ENCODE results near the gene RAPGEF2. TPM values are rescaled to one million over a fixed set of nuclear protein-coding genes. Genes with fewer than 3 reads are reported as not detected.
"Not testable (repeated sequence)": the region's sequence is repeated elsewhere in the genome, so short reads cannot be mapped to it uniquely, and the experiment has no call there.

RAPGEF2 gene
- total RNA-seq, 1 donor from 2014 or later, result 34.8 TPM

DNA sequence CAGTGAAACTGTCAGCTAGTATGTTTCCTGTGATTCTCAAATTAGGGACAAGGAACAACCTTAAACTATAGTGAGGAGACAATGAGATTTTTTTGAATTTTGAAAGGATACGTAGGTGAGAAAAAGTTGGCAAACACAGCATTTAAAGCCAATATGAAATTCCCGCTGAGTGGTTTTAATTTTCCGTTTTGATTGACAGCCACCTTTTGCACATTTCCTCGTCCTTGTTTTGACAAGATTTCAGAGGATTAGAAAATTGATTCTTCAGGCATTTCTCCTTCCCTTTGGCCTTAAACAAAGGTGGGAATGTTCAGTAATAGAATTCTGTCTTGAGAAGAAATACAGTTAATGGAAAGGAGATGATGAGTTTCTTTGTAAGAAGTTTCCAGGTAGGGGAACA, 52.2 kb downstream of the RAPGEF2 start:
- intact Hi-C loops (cut with micrococcal nuclease), result no loop called here

DNA sequence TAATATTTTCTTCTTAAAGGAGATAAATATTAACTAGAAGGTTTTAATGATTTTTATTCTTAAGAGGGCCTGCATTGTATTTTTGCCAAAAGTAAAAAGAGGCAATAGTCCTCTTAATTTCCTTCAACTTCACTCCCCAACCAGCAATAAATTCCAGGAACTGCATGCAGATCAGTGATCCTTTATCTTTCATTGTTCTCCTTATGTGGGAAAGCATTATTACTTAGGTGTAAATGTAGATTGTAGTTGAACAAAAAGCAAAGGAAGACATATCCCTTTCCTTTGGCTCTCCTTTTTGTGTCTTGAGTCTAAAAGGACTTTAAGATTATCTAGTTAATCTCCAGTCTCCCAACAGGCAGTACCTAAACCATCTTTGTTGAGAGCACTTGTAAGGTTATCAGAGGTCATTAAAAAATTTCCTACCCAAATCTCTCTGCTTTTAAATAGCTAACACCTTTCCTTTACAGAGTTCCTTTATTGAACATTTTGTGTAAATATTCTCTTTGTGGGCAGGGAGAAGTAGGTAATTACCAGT, 55.3 kb downstream of the RAPGEF2 start:
- intact Hi-C loops (cut with micrococcal nuclease), result no loop called here

DNA sequence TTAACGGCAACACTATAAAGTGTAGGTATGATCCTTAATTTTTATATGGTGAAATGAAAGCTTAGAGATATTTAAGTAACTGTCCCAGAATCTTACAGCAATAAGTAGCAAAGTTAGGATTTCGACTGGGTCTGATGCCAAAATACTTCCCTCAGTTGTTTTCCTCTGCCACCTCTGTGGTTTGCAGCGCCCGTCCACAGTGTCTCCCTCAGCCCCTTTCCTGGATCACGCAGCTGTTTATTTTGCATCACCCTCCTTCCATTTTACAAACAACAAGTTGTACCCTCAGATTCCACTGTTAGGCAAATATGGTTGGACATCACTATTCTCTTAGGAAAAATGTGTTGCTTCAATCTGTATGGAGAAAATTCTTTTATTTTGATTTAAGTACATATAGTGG, 56.1 kb downstream of the RAPGEF2 start:
- intact Hi-C loops (cut with micrococcal nuclease), result no loop called here

DNA sequence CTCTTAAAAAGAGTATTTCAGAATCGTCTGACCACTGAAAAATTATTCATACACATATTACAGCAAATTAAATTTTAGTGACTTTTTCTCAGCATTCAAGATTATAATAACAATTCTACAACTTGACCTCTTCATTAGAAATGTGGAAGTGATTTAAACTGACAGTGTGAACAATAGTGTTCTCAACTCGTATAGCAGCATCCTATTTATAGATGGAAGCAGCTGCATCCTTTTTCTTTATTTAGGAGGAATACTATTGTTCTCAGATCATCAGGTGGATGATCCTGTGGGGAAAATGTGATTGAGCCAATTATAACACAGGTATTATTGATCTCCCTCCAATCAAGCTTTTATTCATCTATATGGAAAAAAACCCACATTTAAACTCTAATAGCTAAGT, 56.7 kb downstream of the RAPGEF2 start:
- intact Hi-C loops (cut with micrococcal nuclease), result no loop called here

DNA sequence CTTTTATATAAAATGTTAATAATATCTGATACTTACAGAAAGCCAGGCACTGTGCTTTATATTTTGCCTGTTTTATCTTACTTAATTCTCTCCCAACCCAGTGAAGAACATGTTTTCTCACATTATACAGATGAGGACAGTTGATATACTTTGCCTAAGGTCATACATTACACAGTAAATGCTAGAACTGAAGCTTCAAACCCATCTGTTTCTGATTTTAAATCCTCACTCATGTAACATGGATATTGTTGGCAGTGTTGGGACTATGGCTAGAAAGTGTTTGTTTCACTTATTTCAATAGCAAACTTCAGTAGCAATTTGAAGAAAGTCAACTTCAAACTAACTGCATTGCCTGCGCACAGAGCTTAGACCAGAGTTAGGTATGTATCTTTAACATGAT, 57.4 kb downstream of the RAPGEF2 start:
- intact Hi-C loops (cut with micrococcal nuclease), result no loop called here

DNA sequence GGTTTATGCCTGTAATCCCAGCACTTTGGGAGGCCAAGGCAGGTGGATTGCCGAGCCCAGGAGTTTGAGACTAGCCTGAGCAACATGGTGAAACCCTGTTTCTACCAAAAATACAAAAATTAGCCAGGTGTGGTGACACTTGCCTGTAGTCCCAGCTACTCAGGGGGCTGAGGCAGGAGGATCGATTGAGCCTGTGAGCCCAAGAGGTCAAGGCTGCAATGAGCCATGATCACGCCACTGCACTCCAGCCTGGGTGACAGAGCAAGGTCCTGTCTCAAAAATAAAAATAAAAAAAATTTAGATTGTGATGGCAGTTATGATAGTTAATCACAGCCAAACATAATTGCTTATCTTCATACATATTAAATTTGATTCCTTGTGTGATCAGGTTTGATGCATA, 58.6 kb downstream of the RAPGEF2 start:
- intact Hi-C loops (cut with micrococcal nuclease), result not testable (repeated sequence)

DNA sequence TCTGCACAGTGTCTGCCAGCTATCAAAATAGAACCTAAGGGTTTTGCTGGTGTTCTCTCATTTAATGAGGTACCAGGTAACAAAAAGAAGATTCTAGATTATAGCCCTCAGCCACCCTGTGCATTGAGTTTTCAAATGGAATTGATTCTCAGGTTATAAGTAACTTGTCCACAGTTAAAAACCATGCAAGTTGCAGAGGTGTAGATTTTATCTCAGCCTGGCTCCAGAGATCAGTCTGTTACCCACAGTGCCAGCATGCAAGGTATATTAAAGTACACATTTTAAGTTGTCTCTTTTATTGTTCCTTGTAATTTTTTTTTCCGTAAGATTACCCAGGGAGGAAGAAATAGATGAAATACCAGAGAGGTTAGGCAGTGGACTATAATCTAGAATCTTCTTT, 59.7 kb downstream of the RAPGEF2 start:
- intact Hi-C loops (cut with micrococcal nuclease), result no loop called here

DNA sequence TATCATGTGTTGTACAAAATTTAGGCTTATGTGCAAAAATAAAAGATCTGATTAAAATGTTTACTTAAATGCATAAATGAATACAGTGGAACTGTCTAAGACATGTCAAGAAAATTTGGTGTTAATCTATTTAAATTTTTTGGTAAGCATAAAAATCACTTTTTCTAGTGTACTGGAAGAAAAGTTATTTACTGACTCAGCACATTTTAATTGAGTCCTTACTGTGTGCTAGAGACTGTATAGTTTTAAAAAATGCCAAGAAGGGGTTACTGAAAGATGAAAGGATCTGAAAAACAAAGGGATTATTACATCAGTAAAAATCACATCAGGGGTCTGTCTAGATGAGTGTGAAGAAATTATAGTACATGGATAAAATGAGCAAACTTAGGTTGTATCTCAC, 60.6 kb downstream of the RAPGEF2 start:
- intact Hi-C loops (cut with micrococcal nuclease), result no loop called here

DNA sequence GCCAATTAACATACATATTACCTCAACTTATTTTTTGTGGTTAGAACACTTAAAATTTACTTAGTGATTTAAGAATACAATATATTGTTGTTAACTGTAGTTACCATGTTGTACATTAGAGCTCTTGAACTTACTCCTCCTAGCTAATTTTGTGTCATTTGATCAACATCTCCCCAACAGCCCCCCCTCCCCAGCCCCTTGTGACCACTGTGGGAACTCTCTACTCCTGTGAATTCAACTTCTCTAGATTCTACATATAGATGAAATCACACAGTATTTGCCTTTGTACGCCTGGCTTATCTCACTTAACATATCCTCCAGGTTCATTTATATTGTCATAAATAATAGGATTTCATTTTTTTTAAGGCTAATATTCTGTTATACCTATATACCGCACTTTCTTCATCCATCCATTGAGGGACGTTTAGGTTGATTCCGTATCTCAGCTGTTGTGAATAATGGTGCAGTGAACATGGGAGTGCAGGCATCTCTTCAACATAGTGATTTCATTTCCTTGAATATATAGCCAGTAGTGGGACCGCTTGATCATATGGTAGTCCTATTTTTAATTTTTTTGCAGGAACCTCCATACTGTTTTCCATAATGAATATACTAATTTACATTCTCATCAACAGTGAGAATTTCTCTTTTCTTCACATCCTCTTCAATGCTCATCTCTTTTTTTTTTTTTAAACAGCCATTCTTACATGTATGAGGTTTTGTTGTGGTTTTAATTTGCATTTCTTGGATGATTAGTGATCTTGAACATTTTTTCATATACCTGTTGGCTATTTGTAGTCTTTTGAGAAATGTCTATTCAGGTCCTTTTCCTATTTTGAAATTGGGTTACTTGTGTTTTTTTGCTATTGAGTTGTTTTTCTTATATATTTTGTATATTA, 66.8 kb downstream of the RAPGEF2 start:
- intact Hi-C loops (cut with micrococcal nuclease), result loop anchor here (10.0 kb wide), 1 partner anchor 915 kb away; no protein-coding TSS in a partner anchor

DNA sequence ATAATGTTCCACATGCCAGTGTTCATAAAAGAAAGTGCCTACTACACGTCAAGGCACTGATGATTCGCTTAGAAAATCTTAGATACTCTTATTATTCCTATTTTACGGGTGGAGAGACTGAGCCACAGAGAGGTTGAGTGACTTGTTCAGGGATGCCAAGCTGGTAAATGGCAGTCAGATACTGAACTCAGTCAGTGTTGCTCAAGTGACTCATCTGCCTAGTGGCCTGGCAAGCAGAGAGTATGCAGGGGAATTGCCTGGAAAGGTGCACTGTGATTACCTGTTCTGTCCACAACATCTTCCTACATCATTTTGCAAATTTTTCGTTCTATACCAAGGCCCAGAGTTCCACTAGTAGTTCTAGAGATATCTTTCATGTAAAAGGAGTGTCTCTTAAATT, 68.4 kb downstream of the RAPGEF2 start:
- intact Hi-C loops (cut with micrococcal nuclease), result loop anchor here (10.0 kb wide), 1 partner anchor 916 kb away; no protein-coding TSS in a partner anchor

DNA sequence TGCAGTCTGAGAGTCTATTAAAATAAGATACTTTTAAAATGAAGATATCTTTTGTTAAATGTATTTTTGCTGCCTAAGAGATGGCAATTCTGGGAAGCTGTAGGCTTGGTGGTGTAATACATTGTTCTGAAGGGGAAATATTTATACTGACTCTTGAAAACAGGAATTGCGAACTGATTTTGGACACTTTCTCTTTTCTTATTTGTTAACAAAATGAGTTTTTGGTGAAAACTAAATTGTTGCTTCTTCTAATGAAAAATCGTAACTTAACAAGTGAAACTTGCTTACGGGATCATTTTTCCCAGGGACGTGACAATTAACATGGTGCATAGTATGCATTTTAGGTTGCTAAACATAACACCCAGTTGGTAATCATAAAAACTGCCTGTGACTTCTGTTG, 71.0 kb downstream of the RAPGEF2 start:
- intact Hi-C loops (cut with micrococcal nuclease), result loop anchor here (2.0 to 10.0 kb wide), 2 partner anchors 273 to 919 kb away; no protein-coding TSS in a partner anchor

DNA sequence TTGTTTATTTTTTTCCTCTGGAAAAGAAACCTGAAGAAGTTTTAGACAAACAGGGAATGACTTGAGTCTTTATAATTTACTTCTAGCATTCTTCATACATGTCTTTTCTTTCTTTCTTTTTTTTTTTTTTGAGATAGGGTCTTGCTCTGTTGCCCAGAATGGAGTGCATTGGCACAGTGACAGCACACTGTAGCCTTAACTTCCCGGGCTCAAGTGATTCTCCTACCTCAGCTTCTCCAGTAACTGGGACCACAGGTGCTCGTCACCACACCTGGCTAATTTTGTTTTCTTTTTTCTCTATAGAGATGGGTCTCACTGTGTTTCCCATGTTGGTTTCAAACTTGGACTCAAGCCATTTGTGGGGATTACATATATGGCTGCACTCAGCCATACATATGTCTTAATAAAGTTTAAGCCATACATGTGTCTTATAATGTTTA, 71.8 kb downstream of the RAPGEF2 start:
- intact Hi-C loops (cut with micrococcal nuclease), result loop anchor here (1.0 to 10.0 kb wide), 10 partner anchors 29 to 920 kb away; partner anchors contain the start of genes ETFDH and PPID

DNA sequence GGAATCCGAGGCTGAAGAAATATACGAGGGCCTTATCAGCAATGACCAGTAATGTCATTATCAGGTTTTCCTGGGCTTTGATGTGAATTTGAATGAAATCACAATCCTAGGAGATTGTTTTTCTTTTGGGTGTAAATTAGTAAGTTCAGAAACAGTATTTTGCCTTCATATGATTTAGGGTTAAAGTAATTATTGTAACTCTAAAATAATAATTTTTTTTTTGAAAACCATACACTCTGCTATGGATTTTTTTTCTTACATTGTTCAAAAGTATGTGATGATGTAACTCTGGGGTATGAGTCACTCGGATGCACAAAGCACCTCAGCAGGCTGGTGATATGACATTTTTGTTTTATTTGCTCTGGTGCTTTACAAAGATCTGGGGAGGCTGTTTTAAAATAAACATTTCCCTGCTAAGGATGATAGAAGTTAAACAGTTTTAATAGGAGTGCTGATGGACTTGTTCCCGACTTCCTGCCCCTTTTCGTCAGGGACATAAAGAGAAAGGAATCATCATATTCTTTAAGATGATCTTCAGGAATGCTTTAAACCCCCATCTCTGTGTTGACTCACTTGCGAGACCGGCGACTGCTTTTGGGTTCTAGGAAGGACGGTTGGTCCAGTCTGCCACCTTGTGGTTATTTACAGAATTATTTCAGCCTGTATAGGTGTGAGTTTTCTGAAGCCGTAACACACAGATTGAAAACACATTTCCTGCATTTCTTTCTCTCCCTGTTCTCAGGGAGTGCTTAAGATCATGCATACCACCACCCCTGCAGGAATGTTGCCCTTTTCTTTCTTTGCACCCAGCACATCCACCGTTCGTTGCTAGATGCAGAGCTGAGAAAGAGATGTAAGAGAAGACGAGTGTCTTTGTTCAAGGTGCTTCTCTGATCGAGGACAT, 72.5 kb downstream of the RAPGEF2 start:
- intact Hi-C loops (cut with micrococcal nuclease), result loop anchor here (1.0 to 10.0 kb wide), 10 partner anchors 28 to 921 kb away; partner anchors contain the start of genes ETFDH and PPID

DNA sequence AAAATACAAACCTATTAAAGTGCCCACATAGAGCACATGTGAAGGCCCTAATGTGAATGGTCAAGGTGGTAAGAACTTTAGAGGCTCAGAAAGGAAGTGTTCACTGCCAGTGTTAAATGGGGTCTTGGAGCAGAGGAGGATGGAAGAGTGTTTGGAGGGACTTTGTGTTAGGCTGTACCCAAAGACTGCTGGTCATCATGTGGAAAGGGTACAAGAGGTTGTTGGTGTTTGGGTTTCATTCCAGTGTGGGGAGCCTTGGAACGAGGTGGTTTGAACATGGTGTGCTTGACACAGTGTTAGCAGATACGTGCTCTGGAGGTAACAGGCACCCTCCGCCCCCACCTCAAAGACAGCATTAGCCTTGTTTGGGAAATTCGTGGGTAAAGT, 73.1 kb downstream of the RAPGEF2 start:
- intact Hi-C loops (cut with micrococcal nuclease), result loop anchor here (1.0 to 10.0 kb wide), 10 partner anchors 27 to 921 kb away; partner anchors contain the start of genes ETFDH and PPID

DNA sequence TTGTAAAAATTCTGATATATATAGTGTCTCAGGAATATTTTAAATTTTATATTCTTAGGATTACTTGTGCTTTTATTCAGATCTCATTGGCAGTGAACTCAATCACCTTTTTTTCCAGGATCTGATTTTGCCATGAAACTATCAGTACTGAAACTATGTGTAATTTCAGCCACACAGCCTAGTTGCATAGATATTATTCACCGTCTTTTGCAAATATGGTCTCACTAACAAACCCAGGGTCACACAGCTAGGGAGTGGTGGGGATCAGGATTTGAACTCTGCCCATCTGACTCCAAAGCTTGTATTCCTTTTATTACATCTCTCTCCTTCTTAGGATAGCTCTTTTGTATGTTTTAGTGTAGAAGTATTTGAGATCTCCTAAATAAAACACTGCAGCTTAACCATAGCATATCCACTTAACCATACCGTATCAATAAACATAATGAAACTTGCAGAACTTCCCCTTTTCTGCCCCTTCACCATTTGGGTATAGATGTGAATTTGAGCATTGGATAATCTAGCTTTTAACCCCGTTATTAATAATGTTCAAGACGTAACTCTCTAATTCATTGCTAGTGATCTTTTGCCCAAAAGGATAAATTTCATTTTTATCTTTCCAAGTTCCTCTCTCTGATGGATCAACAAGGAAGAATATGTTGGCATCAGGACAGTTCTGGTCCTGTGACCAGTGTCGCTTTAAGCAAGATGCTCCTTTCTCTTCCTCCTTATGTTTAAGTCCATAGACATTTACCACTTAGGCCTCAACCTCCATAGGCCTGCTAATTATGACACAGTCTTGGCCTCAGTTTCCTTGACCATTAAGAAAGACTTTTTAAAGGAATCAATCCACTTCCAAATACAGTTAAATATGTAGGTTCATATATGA, 74.6 kb downstream of the RAPGEF2 start:
- intact Hi-C loops (cut with micrococcal nuclease), result loop anchor here (10.0 kb wide), 1 partner anchor 923 kb away; no protein-coding TSS in a partner anchor

DNA sequence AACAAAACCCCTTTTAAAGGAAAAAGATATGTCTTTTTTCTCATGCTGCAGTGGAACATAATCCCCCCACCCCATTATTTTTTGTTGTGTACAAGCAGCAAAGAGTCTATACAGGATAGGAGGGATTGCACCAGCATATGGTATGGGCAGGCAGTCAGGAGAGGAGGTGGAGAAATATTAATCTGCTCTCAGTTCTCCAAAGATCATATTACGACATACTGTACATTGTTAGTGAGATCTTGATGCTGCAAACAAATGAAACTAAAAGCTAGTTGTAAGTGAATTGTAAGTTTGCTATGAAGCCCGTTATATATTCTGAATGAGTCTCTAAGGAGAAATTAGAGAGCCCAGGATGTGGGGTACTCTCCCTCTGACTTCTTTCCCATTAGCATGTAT, 75.3 kb downstream of the RAPGEF2 start:
- intact Hi-C loops (cut with micrococcal nuclease), result loop anchor here (10.0 kb wide), 1 partner anchor 923 kb away; no protein-coding TSS in a partner anchor

DNA sequence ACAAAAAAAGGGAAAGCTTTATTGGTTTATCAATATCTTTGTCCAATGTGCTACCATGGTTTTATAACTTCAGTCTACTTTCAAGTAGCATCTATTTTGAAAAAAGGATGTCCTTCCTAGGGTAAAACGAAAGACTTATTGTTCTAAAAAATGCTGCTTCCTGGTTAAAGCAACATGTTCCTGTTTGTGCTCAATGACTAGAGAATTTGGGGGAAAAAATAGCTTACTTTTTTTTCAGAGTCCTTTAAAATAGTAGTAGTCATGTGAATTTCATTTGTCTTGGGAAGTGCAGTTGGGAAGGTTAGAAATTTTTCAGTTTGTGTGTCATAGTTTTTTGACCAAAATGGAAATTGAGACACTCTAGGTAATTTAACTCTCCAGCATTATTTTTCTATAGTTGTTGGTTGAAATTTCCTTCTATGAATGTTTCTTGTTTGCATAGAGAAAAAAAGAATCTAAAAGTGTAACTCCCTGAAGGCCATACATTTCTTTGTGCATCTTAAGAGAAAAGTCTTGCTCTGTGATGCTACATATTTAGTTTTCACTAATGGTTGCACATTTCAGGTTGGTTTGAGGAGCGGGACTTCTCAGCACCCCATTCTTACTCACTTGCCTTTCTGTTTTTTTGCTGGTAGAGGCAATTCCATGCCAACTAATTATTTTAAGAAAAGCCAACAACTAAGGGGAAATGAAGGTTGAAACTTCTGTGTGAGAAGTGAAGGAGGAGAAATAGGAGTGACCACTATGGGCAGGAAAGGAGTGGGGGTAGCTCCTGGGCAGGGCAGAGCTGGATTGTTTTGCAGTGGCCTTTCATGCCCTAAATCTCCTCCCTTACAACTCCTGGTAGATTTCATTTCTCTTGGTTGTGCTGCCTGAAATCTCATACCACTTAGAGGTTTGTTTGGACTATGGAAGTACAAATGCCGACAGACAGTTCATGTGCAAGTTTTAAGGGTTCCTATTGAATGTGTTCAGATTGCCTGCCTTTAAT, 76.4 kb downstream of the RAPGEF2 start:
- intact Hi-C loops (cut with micrococcal nuclease), result loop anchor here (10.0 kb wide), 1 partner anchor 924 kb away; no protein-coding TSS in a partner anchor

DNA sequence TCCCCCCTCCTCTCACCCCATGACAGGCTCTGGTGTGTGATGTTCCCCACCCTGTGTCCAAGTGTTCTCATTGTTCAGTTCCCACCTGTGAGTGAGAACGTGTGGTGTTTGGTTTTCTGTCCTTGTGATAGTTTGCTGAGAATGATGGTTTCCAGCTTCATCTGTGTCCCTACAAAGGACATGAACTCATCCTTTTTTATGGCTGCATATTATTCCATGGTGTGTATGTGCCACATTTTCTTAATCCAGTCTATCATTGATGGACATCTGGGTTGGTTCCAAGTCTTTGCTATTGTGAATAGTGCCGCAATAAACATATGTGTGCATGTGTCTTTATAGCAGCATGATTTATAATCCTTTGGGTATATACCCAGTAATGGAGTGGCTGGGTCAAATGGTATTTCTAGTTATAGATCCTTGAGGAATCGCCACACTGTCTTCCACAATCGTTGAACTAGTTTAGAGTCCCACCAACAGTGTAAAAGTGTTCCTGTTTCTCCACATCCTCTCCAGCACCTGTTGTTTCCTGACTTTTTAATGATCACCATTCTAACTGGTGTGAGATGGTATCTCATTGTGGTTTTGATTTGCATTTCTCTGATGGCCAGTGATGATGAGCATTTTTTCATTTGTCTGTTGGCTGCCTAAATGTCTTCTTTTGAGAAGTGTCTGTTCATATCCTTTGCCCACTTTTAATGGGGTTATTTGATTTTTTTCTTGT, 81.2 kb downstream of the RAPGEF2 start:
- intact Hi-C loops (cut with micrococcal nuclease), result not testable (repeated sequence)

Measured in T-helper 1 cell treated with Interleukin-12 subunit alpha and Interleukin-12 subunit beta and Interleukin-4 antibody, amounts not matched to agents 30 ng/mL and 1 ng/mL, for 36 hours (primary cell).